ENCODE results near the gene PCYT2. TPM values are rescaled to one million over a fixed set of nuclear protein-coding genes. Genes with fewer than 3 reads are reported as not detected.

The PCYT2 gene
- total RNA-seq, 1 donor from 2014 or later: 49.5 TPM

DNA sequence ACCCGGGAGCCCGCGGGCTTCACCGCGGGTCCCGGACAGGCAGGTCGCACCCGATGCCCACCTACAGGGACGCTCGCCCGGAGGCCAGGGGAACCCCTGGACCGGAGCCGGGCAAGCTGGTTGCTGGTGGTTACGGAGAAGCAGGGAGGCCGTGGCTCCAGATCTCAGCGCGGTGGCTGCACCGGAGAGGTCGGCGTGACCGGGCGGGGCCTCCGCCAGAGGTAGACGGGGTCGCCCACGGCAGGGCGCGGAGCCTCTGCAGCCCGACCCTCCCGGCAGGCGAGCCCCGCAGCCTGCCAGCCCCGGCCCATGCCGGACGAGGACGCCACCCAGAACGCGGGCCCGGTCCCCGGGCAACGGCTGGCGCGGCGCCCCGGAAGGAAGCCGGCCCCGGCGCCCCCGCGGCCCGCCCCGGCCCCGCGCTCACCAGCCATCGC, 341 bp downstream of the PCYT2 start:
- H3K36me3 Mint-ChIP-seq (ENCODE audit: low read depth): peaks cover 18% of the 10 kb centered on the region
- H3K27ac Mint-ChIP-seq: peak overlapping the region; percentile 48
- intact Hi-C loops (cut with micrococcal nuclease): loop anchor here (1.0 to 2.0 kb wide), 4 partner anchors 16 to 79 kb away; partner anchors contain the start of genes ALYREF, ANAPC11, MAFG and P4HB
- peak overlapping the region; percentile 88 for H3K4me3 Mint-ChIP-seq
- H3K9me3 Mint-ChIP-seq: no peaks in the 10 kb centered on the region
- H3K4me1 Mint-ChIP-seq (ENCODE audit: low read depth): peaks cover 21% of the 10 kb centered on the region
- DNase-seq (ENCODE audit: low spot score): no peak
- no peaks in the 10 kb centered on the region for H3K27me3 Mint-ChIP-seq (ENCODE audit: insufficient read depth)

- peaks cover 17% of the 10 kb centered on the region for H3K36me3 Mint-ChIP-seq (ENCODE audit: low read depth)
- intact Hi-C loops (cut with micrococcal nuclease): loop anchor here (2.0 kb wide), 2 partner anchors 17 to 19 kb away; partner anchors contain the start of genes ALYREF, ANAPC11 and MAFG
- H3K9me3 Mint-ChIP-seq: no peaks in the 10 kb centered on the region
- no peak for DNase-seq (ENCODE audit: low spot score)
- peak overlapping the region; percentile 48 for H3K27ac Mint-ChIP-seq
- peaks cover 19% of the 10 kb centered on the region for H3K4me1 Mint-ChIP-seq (ENCODE audit: low read depth)
- no peaks in the 10 kb centered on the region for H3K27me3 Mint-ChIP-seq (ENCODE audit: insufficient read depth)
- peak overlapping the region; percentile 88 for H3K4me3 Mint-ChIP-seq
These were observed 996 bp downstream of the PCYT2 start for GRCh38 chr17:81909966-81910839.

- peaks cover 14% of the 10 kb centered on the region for H3K36me3 Mint-ChIP-seq (ENCODE audit: low read depth)
- H3K9me3 Mint-ChIP-seq: no peaks in the 10 kb centered on the region
- peak overlapping the region; percentile 88 for H3K4me3 Mint-ChIP-seq
- intact Hi-C loops (cut with micrococcal nuclease): no loop called here
- H3K4me1 Mint-ChIP-seq (ENCODE audit: low read depth): peaks cover 19% of the 10 kb centered on the region
- no peaks in the 10 kb centered on the region for H3K27me3 Mint-ChIP-seq (ENCODE audit: insufficient read depth)
- H3K27ac Mint-ChIP-seq: peak overlapping the region; percentile 23
- no peak for DNase-seq (ENCODE audit: low spot score)
These were observed 2.0 kb downstream of the PCYT2 start for GRCh38 chr17:81909231-81909630.

GRCh38 chr17:81908793-81909192, 2.4 kb downstream of the PCYT2 start:
- H3K4me3 Mint-ChIP-seq: peak overlapping the region; percentile 88
- intact Hi-C loops (cut with micrococcal nuclease): no loop called here
- H3K9me3 Mint-ChIP-seq: no peaks in the 10 kb centered on the region
- DNase-seq (ENCODE audit: low spot score): no peak
- H3K27me3 Mint-ChIP-seq (ENCODE audit: insufficient read depth): no peaks in the 10 kb centered on the region
- no peak overlapping the region for H3K27ac Mint-ChIP-seq
- peaks cover 19% of the 10 kb centered on the region for H3K4me1 Mint-ChIP-seq (ENCODE audit: low read depth)
- peaks cover 14% of the 10 kb centered on the region for H3K36me3 Mint-ChIP-seq (ENCODE audit: low read depth)

GRCh38 chr17:81907219-81908145, 3.7 kb downstream of the PCYT2 start:
- DNase-seq (ENCODE audit: low spot score): no peak
- Mint-ChIP-seq H3K4me1 (ENCODE audit: low read depth) (peaks cover 13% of the 10 kb centered on the region), H3K27me3 (ENCODE audit: insufficient read depth) (no peaks in the 10 kb centered on the region), H3K36me3 (ENCODE audit: low read depth) (peaks cover 7% of the 10 kb centered on the region), H3K4me3 (no peak overlapping the region), H3K27ac (no peak overlapping the region), H3K9me3 (no peaks in the 10 kb centered on the region)
- intact Hi-C loops (cut with micrococcal nuclease): no loop called here

- no peaks in the 10 kb centered on the region for H3K9me3 Mint-ChIP-seq
- peaks cover 6% of the 10 kb centered on the region for H3K4me1 Mint-ChIP-seq (ENCODE audit: low read depth)
- no peak overlapping the region for H3K27ac Mint-ChIP-seq
- H3K4me3 Mint-ChIP-seq: no peak overlapping the region
- DNase-seq (ENCODE audit: low spot score): no peak
- H3K36me3 Mint-ChIP-seq (ENCODE audit: low read depth): peaks cover 5% of the 10 kb centered on the region
- no peaks in the 10 kb centered on the region for H3K27me3 Mint-ChIP-seq (ENCODE audit: insufficient read depth)
- intact Hi-C loops (cut with micrococcal nuclease): no loop called here
These were observed 4.6 kb downstream of the PCYT2 start for GRCh38 chr17:81906476-81907218.

DNA sequence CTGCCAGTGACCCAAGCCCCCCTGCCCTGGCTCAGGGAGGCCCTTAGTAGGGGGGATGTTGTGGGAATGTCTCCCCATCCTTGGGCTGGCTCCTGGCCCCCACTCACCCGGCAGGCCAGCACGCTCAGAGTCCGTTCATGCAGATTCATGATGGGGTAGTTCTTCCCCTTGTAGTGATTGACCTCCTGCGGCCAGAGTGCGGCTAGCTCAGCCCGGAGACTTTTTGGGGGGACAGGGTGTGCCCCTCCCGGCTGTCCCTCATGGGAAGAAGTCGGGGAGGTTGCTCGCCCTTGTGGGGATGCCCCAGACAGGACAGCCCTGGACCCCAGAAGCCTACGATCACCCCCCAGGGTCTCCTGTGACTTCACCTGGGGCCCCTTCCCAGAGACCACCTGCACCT, 5.2 kb downstream of the PCYT2 start:
- no peaks in the 10 kb centered on the region for H3K9me3 Mint-ChIP-seq
- intact Hi-C loops (cut with micrococcal nuclease): no loop called here
- H3K4me3 Mint-ChIP-seq: no peak overlapping the region
- peaks cover 9% of the 10 kb centered on the region for H3K4me1 Mint-ChIP-seq (ENCODE audit: low read depth)
- peaks cover 7% of the 10 kb centered on the region for H3K36me3 Mint-ChIP-seq (ENCODE audit: low read depth)
- H3K27ac Mint-ChIP-seq: no peak overlapping the region
- DNase-seq (ENCODE audit: low spot score): no peak
- peaks cover under 1% of the 10 kb centered on the region for H3K27me3 Mint-ChIP-seq (ENCODE audit: insufficient read depth)

- Mint-ChIP-seq H3K4me3 (no peak overlapping the region), H3K27me3 (ENCODE audit: insufficient read depth) (peaks cover 3% of the 10 kb centered on the region), H3K9me3 (no peaks in the 10 kb centered on the region), H3K36me3 (ENCODE audit: low read depth) (peaks cover 12% of the 10 kb centered on the region), H3K27ac (no peak overlapping the region), H3K4me1 (ENCODE audit: low read depth) (peaks cover 13% of the 10 kb centered on the region)
- no peak for DNase-seq (ENCODE audit: low spot score)
- intact Hi-C loops (cut with micrococcal nuclease): no loop called here
These were observed 5.7 kb downstream of the PCYT2 start for GRCh38 chr17:81905424-81905875.

- H3K27ac Mint-ChIP-seq: no peak overlapping the region
- H3K9me3 Mint-ChIP-seq: no peaks in the 10 kb centered on the region
- H3K4me1 Mint-ChIP-seq (ENCODE audit: low read depth): peaks cover 9% of the 10 kb centered on the region
- no peak overlapping the region for H3K4me3 Mint-ChIP-seq
- DNase-seq (ENCODE audit: low spot score): no peak
- H3K27me3 Mint-ChIP-seq (ENCODE audit: insufficient read depth): peaks cover 3% of the 10 kb centered on the region
- intact Hi-C loops (cut with micrococcal nuclease): no loop called here
- peaks cover 13% of the 10 kb centered on the region for H3K36me3 Mint-ChIP-seq (ENCODE audit: low read depth)
These were observed 6.4 kb downstream of the PCYT2 start for GRCh38 chr17:81904600-81905423.

DNA sequence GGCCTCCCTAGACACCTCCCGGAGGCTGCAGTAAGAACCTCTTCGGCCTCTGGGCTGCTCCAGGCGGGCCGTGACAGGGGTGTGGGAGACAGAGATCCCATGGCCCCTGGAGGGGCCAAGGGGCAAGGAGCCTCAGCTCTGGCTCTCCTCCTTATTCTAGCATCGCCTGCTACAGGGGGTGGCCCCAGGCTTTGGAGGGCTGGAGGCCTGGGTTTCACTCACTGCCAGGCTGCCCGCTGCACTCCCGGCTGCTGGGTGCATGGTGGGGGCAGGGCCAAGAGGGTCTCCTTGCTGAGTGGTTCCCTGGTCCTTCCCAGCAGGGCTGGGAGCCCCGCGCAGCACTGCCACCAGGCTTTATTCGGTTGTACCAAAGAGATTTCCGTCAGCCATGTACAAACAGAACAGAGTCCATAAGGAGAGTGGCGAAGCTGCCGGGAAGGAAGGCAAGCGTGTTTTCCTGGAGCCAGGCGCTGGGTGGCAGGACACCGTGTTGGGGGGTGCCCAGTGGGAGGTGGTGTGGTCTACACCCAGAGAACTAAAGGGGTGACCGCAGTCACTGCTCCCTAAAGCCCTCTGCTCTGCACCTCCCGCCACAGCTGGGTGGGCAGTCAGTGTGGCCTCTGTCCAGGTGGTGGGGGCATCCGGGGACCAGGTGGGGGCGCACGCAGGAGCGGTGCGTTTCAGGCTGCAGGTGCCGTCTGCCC, 7.2 kb downstream of the PCYT2 start:
- Mint-ChIP-seq H3K36me3 (ENCODE audit: low read depth) (peaks cover 13% of the 10 kb centered on the region), H3K27me3 (ENCODE audit: insufficient read depth) (peaks cover 3% of the 10 kb centered on the region), H3K27ac (no peak overlapping the region), H3K9me3 (no peaks in the 10 kb centered on the region), H3K4me1 (ENCODE audit: low read depth) (peaks cover 8% of the 10 kb centered on the region), H3K4me3 (no peak overlapping the region)
- DNase-seq (ENCODE audit: low spot score): no peak
- intact Hi-C loops (cut with micrococcal nuclease): no loop called here

DNA sequence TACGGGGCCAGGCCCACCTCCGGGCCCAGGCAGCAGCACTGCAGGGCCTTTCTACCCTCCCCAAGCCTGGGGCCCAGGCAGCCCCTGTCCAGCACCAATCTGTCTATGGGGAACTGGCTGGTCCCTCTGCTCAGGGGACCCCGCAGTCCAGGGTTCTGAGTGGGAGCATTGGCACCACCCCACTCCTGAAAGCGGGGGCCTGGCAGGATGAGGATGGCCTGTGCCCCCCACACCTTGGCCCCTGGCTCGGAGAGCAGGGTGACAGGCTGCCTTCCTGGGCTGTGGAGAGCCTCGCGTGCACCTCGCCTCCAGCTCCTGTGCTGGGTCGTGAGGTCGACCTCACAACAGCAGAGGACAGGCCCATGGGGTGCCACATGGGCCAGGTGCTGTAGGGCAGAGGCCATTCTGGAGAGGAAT, 7.8 kb downstream of the PCYT2 start:
- peaks cover 12% of the 10 kb centered on the region for H3K36me3 Mint-ChIP-seq (ENCODE audit: low read depth)
- no peak for DNase-seq (ENCODE audit: low spot score)
- H3K9me3 Mint-ChIP-seq: no peaks in the 10 kb centered on the region
- peaks cover 3% of the 10 kb centered on the region for H3K27me3 Mint-ChIP-seq (ENCODE audit: insufficient read depth)
- H3K27ac Mint-ChIP-seq: no peak overlapping the region
- peaks cover 8% of the 10 kb centered on the region for H3K4me1 Mint-ChIP-seq (ENCODE audit: low read depth)
- H3K4me3 Mint-ChIP-seq: no peak overlapping the region
- intact Hi-C loops (cut with micrococcal nuclease): no loop called here

All from activated T-helper 1 cell treated with anti-CD3 and anti-CD28 coated beads, Interleukin-12 subunit alpha, Interleukin-12 subunit beta, Interleukin-2, Interleukin-4 antibody, amounts not matched to agents 30 ng/mL and 10 ng/mL and 1 ng/mL, durations not matched to agents 14 hours and 24 hours and 36 hours (primary cell).